Esophagus muscularis mucosa (tissue), 3 donors: ENCODE data around the gene ACY1.

Experiments used
- POLR2A ChIP-seq: fragments of 450-650 bp; IDR thresholded peaks from one replicate; pipeline ENCODE4 v1.6.1; 2017; ENCODE audit warnings: antibody characterized with exemption, moderate library complexity, mild to moderate bottlenecking, low read depth
- TF ChIP-seq, protein P1 (sequence below), 3 experiments: fragments of 200-600 bp in 2 of 3; fragments of 450-650 bp in 1 of 3; sonication (generic) in 2 of 3; IDR thresholded peaks; one replicate each; pipeline ENCODE4 v1.5.1; 2017 to 2019; ENCODE audit warnings: antibody characterized with exemption in 3 of 3, mild to moderate bottlenecking in 2 of 3, moderate library complexity in 1 of 3

- TF ChIP-seq, protein P1, sequence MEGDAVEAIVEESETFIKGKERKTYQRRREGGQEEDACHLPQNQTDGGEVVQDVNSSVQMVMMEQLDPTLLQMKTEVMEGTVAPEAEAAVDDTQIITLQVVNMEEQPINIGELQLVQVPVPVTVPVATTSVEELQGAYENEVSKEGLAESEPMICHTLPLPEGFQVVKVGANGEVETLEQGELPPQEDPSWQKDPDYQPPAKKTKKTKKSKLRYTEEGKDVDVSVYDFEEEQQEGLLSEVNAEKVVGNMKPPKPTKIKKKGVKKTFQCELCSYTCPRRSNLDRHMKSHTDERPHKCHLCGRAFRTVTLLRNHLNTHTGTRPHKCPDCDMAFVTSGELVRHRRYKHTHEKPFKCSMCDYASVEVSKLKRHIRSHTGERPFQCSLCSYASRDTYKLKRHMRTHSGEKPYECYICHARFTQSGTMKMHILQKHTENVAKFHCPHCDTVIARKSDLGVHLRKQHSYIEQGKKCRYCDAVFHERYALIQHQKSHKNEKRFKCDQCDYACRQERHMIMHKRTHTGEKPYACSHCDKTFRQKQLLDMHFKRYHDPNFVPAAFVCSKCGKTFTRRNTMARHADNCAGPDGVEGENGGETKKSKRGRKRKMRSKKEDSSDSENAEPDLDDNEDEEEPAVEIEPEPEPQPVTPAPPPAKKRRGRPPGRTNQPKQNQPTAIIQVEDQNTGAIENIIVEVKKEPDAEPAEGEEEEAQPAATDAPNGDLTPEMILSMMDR (IDR thresholded peaks at IDR 0.05), result no peak
- TF ChIP-seq POLR2A, result no peak
These were observed 36.5 kb upstream of the ACY1 start for GRCh38 chr3:51946796-51947195.
